Inflammatory macrophage (primary cell): ENCODE measurements around the gene TBC1D22A.
A peak's percentile ranks its signal among the peaks of the same experiment; 100 is the strongest.

Source experiments
- DNase-seq, 2 donors: peaks; one replicate each; pipeline ENCODE4 v3.0.0-alpha.2; 2020 to 2022

Gene TBC1D22A

GRCh38 chr22:47035425-47035881, 273.0 kb downstream of the TBC1D22A start:
- no peak for DNase-seq

- no peak for DNase-seq
Observed at GRCh38 chr22:47036352-47036751, 273.9 kb downstream of the TBC1D22A start.

GRCh38 chr22:47036936-47037485, 274.6 kb downstream of the TBC1D22A start:
- DNase-seq: no peak

DNA sequence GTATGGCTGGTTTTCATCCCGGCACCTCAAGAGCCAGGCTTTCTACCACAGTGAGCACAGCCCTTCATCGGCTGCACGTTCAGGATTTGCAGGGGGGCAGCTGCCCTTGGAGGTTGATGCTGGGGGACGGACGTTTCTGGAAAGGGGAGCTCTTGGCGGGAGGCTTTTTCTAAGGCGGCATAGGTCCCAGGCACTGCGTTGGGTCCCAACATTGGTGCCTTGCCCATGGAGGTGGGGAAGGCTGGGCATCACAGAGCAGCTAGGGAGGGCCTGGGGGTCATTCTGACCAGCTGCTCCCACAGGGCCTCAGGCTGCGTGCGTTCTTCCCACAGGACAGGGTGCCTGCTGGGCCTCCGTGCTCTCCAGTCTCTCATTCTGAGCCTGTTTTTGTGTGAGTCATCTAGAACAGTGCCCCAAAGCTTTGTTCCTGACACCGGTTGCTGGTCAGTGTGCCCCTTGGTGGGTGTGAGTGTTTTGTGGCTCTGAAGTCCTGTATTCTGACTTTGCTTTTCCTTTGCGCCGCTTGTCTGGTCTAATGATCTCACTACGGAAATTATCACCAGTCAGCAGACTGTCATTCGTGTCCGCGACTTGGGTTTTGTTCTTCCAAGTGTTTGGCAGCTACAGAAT, 275.9 kb downstream of the TBC1D22A start:
- DNase-seq: no peak

GRCh38 chr22:47039356-47039755, 276.9 kb downstream of the TBC1D22A start:
- DNase-seq: no peak

DNA sequence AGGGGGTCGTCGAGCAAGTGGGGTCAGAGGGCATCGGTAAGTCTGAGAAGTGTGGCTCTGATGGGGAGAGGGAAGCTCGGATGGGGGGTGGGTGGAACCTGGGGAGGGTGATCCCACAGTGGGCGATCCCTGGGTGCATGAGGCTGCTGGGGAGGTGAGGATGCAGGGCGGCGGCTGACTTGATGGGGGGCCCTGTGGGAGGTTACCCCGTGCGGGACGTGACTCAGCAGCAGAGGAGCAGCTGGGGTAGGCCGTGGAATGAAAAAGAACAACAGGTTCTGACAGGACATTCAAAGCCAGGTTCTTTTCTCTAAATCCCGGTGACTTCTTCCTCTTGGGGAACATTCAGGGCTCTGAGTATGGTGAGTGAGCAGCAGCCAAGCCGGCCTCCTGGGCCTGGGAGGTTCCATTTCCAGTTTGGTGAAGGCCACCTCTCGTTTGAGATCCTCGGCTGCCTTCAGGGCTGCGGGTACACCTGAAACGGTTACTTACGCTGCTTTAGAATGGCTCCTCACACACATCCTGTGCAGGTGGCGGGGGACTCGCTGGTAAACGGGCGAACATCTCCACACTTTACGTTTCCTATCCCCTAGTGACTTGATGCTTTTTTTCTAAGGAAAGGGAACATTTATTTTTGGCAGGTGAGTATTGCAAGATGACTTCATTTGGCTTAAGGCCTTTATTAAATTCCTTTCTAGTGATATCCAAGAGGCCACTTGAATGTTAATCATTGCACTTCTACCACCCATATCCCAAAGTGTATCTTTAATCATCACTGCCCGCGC, 278.2 kb downstream of the TBC1D22A start:
- no peak for DNase-seq

DNA sequence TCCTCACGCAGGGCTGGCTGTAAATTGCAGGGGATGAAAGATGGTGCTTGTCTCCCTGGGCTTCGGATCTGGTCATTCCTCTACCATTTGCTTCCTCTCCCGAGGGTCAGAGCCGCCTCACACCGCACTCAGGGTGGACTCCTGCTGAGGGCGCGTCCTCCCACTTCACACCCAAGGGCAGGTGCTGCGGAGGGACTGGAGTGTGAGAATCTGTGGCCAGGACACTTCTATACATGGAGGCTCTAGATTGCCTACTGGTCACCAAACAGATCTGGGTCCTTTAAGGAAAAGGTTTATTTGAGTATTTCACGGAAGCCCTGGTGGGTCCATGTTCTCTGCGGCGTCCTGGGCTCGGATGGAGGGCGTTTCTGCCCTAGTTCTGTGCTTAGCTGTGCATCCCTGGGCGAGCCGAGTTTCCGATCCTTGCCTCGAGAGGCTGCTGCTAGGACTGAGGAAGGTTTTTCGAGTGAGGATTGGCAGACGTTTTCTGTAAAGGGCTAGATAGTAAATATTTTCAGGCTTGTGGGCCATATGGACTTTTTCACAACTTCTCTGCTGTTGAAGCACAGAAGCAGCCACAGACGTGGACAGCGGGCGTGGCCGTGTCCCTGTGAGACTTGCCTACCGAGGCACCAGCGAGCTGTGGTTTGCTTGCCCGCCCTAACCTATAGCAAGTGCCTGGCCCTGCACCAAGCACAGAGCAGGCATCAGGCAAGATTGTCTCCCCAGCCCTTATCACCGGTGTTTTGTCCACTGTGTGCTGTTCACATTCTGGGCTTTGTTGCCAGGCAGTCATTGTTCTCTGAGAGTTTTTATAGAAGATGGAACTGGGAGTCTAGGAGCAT, 279.0 kb downstream of the TBC1D22A start:
- DNase-seq: no peak

- no peak for DNase-seq
Observed at GRCh38 chr22:47042116-47042825, 279.8 kb downstream of the TBC1D22A start.

DNA sequence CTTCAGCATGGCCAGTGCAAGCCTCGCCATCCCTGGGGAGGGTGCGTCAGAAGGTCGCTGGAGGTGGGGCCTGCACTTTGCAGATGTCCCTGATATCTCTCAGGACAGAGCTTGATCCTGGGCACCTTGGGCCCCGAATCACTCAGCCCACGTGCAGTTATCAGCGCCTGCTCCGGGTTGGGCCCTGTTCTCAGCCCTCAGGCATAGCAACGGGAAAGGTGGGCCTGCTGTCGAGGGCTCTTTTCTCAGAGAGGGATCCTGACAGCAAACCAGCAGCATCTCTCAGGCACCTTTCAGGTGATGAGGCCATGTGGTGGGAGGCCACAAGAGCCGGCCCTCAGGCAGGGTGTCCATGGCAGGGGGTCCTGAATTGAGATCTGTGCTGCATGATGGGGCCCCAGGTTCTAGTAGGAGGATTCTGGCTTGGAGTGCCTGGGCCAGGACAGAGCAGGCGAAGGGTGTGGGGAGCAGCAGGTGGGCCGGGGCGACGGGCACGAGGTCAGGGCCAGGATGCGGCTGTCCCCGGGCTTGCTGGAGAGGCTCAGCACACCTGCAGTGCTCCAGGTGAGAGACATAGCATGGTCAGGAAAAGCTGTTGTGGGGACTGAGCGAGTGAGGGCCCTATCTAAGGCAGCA, 280.5 kb downstream of the TBC1D22A start:
- DNase-seq: no peak

- peak; percentile 48 to 71 for DNase-seq
Observed at GRCh38 chr22:47043835-47044721, 281.6 kb downstream of the TBC1D22A start.

DNA sequence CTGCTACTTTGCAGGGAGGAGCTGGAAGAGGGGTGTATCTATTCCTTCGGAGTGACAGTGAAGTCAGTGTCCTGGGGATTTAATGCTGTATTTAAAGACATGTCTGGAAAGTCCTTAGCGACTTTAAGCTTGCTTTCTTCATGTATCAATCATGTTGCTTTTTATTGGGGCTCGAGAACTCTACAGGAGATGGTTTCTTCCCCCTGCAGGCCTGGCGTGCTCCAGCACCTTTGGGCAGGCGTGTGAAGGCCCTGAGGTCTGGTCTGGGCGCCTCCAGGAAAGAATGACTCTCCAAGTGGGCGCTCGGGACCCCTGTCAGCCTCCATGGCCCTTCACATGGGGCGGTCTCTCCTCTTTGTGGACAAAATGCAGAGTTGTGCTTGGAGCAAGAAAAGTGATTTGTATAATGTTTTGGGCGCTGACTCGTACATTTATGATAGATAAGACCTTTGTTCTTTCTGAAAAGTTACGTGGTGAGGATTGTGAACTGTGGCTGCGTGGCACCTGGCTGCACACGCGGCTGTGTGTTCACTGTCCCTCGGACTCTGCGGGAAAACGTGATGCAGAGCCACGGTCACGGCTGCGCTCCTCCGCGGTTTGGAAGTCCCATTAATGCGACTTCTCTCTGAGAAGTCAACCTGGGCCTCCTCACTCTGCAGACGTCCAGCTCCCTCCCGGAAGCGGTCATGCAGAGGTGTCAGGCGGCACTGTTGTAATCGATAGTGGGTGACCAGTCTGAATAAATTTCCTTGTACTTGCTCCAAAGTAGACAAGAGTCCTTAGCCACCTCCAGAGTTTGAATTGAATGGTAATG, 282.5 kb downstream of the TBC1D22A start:
- DNase-seq: no peak

- DNase-seq: no peak
Observed at GRCh38 chr22:47045691-47046410, 283.4 kb downstream of the TBC1D22A start.

GRCh38 chr22:47046411-47047065, 284.1 kb downstream of the TBC1D22A start:
- DNase-seq: no peak

DNA sequence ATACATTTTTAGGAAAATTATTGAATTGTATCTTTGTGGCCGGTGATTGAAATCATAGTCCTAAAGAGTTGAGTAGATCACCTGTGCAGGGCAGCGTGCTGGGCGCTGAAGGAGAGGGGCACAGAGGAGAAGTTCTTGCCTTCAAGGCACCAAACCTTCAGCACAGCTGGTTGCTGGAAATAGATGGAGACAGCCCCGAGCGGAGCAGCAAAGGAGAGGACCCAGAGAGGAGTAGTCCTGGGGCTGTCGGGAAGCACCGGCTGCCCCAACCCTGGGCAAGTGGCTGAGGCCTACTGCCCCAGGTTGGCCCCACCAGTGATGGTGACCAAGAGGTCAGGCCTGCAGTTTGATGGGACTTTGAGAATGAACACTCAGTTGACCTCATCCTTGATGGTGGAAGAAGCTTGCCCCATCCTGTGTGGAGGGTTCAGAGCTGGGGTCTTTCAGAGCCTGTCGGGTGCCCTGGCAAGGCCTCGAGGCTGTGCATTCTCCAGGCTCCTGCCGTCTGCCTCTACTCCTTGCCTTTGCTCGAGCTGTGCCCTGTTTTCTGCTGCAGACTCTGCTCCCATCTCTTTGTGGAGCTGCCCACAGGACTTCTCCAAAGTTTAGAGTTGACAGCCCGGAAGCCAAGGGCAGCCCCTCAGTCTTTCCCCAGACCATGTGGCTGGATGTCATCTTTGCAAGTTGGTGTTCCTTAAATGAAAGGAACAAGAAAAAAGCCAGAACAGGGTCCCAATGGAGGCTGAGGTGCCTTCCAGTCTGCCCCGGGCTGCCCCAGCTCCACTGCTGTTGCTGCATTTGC, 285.1 kb downstream of the TBC1D22A start:
- no peak for DNase-seq

DNA sequence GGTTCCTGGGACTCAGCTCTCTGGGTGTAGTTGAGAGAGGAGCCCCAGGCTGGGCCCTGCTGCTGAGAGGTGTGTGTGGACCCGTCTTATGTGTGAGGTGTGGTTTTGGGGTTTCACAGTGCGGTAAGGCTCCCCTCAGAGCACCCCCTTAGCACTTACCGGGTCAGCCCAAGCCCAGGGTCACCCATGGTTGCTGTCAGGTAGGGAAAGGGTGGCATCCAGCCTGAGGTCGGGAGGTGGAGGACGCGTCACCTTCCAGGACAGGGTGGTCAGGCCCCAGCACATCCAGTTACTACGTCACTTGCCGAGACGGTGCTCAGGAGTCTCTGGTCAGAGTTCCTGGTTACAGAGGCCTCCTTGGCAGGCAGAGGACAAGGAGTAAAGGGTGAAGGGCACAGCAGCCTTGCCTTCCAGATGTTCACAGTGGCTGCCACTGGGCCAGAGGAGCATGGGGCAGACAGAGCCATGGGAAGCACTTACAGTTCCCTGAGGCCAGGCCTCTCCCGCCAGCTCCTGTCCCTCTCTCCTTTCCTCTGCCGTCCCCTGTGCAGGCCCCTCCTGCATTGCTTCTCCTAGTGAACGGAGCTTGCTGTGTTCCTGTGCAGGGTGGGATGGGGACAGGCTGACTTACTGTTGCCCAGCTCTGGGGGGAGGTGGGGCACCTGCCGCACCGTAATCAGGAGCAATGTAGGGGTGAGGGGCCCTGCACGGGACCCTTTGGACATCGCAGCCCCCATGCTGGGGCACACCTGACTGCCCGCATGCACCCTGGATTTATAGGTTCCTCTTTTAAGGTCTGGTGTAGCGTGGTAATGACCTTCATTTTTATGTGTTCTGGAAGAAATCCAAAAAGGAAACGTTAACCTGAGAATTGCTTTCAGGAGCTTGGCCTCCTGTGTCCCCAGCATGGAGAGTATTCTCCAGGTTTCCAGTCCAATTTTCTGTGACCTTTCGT, 285.9 kb downstream of the TBC1D22A start:
- DNase-seq: no peak

DNA sequence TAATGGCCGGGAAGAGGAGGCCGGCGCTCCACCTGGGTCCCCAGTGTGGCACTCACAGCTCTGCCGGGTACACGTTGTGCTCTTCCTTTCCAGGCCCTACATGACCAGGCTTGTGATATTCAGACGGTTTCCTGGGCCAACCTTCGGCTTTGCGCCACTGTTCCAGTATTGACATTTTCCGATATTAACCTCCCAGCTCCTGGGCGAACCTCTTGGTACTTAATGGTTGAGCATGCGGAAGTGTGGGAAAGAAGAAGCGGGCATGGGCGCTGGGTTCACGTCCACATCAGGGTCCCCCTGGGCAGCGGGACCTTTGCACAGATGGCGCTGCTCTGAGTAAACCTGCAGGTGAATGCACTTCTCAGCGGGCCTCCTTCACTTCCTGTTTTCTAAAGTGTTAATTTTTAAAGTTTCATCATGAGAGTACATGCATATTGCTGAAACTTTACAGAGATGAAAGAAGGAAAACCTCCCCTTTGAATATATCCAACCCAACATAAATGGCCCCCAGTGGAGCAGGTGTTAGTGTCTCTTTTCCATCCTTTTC, 286.7 kb downstream of the TBC1D22A start:
- DNase-seq: no peak
